GM13977 (cell line): Measurements from ENCODE around the gene FOXD4.
"Not testable (repeated sequence)": the region's sequence is repeated elsewhere in the genome, so short reads cannot be mapped to it uniquely, and the experiment has no call there.

Experiments used
- DNase-seq: peaks from one replicate; pipeline ENCODE4 v3.0.0; 2012; ENCODE audit warnings: low spot score
- in situ Hi-C: fragments of 300-500 bp; cut with MboI; formaldehyde crosslinking; loops from one replicate; pipeline ENCODE4 v1.12.0; 2022; ENCODE audit warnings: low sequenced_read_pairs, low pct_unique_long_range_greater_than_20kb, mixed read lengths, inconsistent platforms; ENCODE audit not compliant: unreplicated experiment

Gene FOXD4

GRCh38 chr9:117995-118467 is at the start of gene FOXD4:
Gene FOXD4, minus strand, starts transcription at chr9:118417. Its CDS starts 298 bp downstream, at chr9:118119.
- in situ Hi-C loops, DNase-seq: not testable (repeated sequence)

- DNase-seq, in situ Hi-C loops: not testable (repeated sequence)
These were observed 41.7 kb upstream of the FOXD4 start for GRCh38 chr9:159871-160270.

- in situ Hi-C loops, DNase-seq: not testable (repeated sequence)
These were observed 33.0 kb upstream of the FOXD4 start for GRCh38 chr9:151173-151572.

- in situ Hi-C loops, DNase-seq: not testable (repeated sequence)
These were observed 21.7 kb upstream of the FOXD4 start for GRCh38 chr9:139880-140279.

- in situ Hi-C loops, DNase-seq: not testable (repeated sequence)
These were observed 848 bp downstream of the FOXD4 start for GRCh38 chr9:117144-117994.

- DNase-seq, in situ Hi-C loops: not testable (repeated sequence)
These were observed 1.8 kb downstream of the FOXD4 start for GRCh38 chr9:116239-117077.

GRCh38 chr9:115118-115451 is 3.1 kb downstream of the FOXD4 start:
- DNase-seq, in situ Hi-C loops: not testable (repeated sequence)

GRCh38 chr9:114267-115117 is 3.7 kb downstream of the FOXD4 start:
- in situ Hi-C loops, result not testable (repeated sequence)
- peak; percentile 57 for DNase-seq

- in situ Hi-C loops, result not testable (repeated sequence)
- DNase-seq, result peak; percentile 18
These were observed 4.5 kb downstream of the FOXD4 start for GRCh38 chr9:113468-114266.

- DNase-seq, in situ Hi-C loops: not testable (repeated sequence)
These were observed 5.4 kb downstream of the FOXD4 start for GRCh38 chr9:112589-113467.

- in situ Hi-C loops, DNase-seq: not testable (repeated sequence)
These were observed 7.5 kb downstream of the FOXD4 start for GRCh38 chr9:110672-111071.

GRCh38 chr9:109540-109939 is 8.7 kb downstream of the FOXD4 start:
- DNase-seq, in situ Hi-C loops: not testable (repeated sequence)

GRCh38 chr9:108742-109495 is 9.3 kb downstream of the FOXD4 start:
- DNase-seq, in situ Hi-C loops: not testable (repeated sequence)

- DNase-seq, in situ Hi-C loops: not testable (repeated sequence)
These were observed 12.2 kb downstream of the FOXD4 start for GRCh38 chr9:105991-106390.

GRCh38 chr9:100430-100829 is 17.8 kb downstream of the FOXD4 start:
- in situ Hi-C loops, DNase-seq: not testable (repeated sequence)
